ENCODE data around the gene ENO3.
"Not testable (repeated sequence)": the region's sequence is repeated elsewhere in the genome, so short reads cannot be mapped to it uniquely, and the experiment has no call there.

Gene ENO3

GRCh38 chr17:4950746-4951204 is at the start of gene ENO3:
Gene ENO3 (plus strand): TSS chr17:4951119. CDS start chr17:4951830, 711 bp downstream.
- DNase-seq: peak; percentile 11

GRCh38 chr17:4901648-4902344 is 49.1 kb upstream of the ENO3 start:
- DNase-seq: no peak

- no peak for DNase-seq
Measured at GRCh38 chr17:4902540-4902939, 48.4 kb upstream of the ENO3 start.

- peak; percentile 84 for DNase-seq
Measured at GRCh38 chr17:4903051-4903818, 47.7 kb upstream of the ENO3 start, which contains the start of gene CHRNE. Gene CHRNE (minus strand): TSS chr17:4903098. CDS start chr17:4903063, 35 bp downstream.

GRCh38 chr17:4906642-4907041 is 44.3 kb upstream of the ENO3 start:
- not testable (repeated sequence) for DNase-seq

GRCh38 chr17:4908301-4908700 is 42.6 kb upstream of the ENO3 start:
- no peak for DNase-seq

- DNase-seq: peak; percentile 68
Measured at GRCh38 chr17:4908711-4909496, 42.0 kb upstream of the ENO3 start.

GRCh38 chr17:4913994-4914393 is 36.9 kb upstream of the ENO3 start:
- DNase-seq: no peak

- not testable (repeated sequence) for DNase-seq
Measured at GRCh38 chr17:4914551-4914950, 36.4 kb upstream of the ENO3 start.

GRCh38 chr17:4919511-4920047 is 31.3 kb upstream of the ENO3 start:
- no peak for DNase-seq

GRCh38 chr17:4920351-4921048 is 30.4 kb upstream of the ENO3 start:
- no peak for DNase-seq

- no peak for DNase-seq
Measured at GRCh38 chr17:4921320-4921719, 29.6 kb upstream of the ENO3 start.

- not testable (repeated sequence) for DNase-seq
Measured at GRCh38 chr17:4926577-4927335, 24.2 kb upstream of the ENO3 start.

- no peak for DNase-seq
Measured at GRCh38 chr17:4928881-4929280, 22.0 kb upstream of the ENO3 start.

GRCh38 chr17:4931963-4932362 is 19.0 kb upstream of the ENO3 start, which contains the start of gene GP1BA:
Gene GP1BA (plus strand): TSS chr17:4932277. CDS start chr17:4932605, 328 bp downstream.
- DNase-seq: no peak

- DNase-seq: no peak
Measured at GRCh38 chr17:4932756-4933155, 18.2 kb upstream of the ENO3 start.

GRCh38 chr17:4933646-4934045 is 17.3 kb upstream of the ENO3 start:
- no peak for DNase-seq

- no peak for DNase-seq
Measured at GRCh38 chr17:4934173-4934979, 16.5 kb upstream of the ENO3 start.

- DNase-seq: no peak
Measured at GRCh38 chr17:4935650-4936049, 15.3 kb upstream of the ENO3 start.

GRCh38 chr17:4936436-4936835 is 14.5 kb upstream of the ENO3 start:
- no peak for DNase-seq

- no peak for DNase-seq
Measured at GRCh38 chr17:4937553-4937952, 13.4 kb upstream of the ENO3 start.

All from NCI-H748 treated with DMSO at 0.1 percent for 48 hours (cell line).